NCI-H2196 (cell line): Measurements from ENCODE around the gene CMIP.
"Not testable (repeated sequence)": the region's sequence is repeated elsewhere in the genome, so short reads cannot be mapped to it uniquely, and the experiment has no call there.

ENCODE experiments used
- DNase-seq: peaks from one replicate; lab custom pipeline; 2025; ENCODE audit not compliant: unreplicated experiment; lab: John Stamatoyannopoulos, UW

CMIP gene

DNA sequence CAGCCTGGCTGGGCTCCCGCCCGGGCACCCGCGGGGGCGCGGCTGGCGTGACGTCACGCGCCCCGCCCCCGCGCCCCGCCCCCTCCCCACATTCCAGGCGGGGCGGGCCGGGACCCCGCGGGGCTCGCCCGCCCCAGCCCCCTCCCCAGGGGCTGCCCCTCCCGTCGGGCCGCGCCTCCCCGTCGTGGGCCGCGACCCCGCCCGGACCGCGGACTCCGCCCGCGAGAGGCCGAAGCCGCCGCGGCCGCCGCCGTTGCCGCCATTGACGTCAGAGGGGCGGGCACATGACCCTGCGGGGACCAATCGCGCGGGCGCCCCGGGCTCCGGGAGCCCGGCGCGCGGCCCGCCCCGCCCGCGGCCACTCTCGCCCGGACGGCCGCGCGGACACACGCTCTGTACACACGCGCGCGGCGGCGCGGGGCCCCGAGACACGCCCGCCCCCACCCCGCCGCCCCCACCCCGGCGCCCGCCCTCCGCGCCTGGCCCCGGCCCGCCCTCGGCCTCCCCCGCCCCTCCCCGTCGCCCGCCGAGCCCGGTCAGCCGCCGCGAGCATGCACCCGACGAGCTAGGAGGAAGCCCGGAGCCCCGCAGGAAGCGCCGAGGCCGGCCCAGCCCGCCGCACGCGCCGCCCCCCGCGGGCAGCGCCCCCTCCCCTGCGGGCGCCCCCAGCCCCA, at the start of gene CMIP:
Gene CMIP (plus strand): TSS at position 361 of the 674 bp plus-strand sequence.
- DNase-seq, result peak; percentile 66

- DNase-seq, result no peak
Measured at GRCh38 chr16:81394966-81395655, 49.5 kb upstream of the CMIP start.

DNA sequence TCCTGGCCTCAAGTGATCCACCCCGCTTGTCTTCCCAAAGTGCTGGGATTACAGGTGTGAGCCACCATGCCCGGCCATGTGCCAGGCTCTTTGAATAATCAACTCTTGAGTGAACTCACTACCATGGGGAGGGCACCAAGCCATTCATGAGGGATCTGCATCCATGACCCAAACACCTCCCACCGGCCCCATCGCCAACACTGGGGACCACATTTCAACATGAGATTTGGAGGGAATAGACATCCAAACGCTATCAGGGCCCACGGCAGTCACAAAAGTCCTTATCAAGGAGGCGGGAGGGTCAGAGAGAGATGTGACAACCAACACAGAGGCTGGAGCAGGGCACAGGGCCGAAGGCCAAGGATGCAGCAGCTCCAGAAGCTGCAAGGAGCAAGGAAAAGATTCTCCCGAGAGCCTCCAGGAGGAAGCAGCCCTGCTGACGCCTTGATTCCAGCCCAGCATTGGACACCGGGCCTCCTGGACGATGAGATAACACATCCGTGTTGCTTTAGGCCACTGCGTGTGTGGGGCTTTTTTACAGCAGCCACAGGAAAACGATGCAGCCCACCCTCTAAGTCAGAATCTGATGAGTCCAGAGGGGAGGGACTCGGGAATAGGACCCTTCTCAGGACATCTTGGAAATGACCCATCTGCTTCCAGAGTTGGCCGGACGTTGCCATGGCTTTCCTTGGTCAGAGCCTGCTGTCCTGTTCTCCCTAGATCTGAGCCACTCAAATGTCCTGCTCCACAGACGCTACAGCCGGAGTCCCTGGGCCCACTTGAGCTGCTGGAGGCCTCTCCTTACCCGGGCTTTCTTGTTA, 47.3 kb upstream of the CMIP start:
- no peak for DNase-seq

GRCh38 chr16:81397879-81398520, 46.6 kb upstream of the CMIP start:
- DNase-seq, result no peak

DNA sequence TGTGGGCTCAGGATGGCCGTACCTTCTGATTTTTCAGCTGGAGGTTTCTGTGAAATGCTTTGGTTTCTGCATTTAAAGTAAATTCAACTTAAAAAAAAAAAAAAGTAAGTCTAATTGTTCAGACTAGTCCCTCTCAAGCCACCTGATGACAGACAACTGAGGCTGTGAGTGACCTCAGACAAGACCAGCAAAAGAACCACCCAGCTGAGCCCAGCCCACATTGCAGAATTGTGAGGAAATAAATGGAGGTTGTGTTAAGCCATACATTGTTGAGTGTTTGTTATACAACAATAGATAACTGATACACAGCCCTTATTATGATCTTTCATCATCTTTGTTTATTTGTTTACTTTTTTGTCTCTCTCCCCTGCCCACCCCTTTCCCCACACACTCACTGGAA, 44.7 kb upstream of the CMIP start:
- no peak for DNase-seq

GRCh38 chr16:81401035-81401950, 43.3 kb upstream of the CMIP start:
- DNase-seq, result no peak

DNA sequence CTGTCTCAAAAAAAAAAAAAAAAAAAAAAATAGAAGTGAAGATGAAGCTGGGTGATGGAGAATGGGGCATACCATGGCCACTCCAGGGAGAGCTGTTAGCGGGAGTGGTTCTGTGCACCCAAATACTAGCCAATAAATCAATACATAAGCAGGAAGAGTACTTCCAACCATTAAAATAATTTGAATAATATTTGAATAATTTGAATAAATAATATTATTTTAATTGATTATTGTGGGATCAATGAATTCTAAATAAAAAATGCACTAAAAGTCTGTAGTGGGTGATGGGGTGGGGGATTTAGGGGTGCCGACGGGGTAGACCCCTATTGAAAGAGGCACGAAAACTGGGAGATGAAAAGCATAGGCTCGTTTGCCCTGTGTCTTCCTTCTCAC, 41.4 kb upstream of the CMIP start:
- no peak for DNase-seq

DNA sequence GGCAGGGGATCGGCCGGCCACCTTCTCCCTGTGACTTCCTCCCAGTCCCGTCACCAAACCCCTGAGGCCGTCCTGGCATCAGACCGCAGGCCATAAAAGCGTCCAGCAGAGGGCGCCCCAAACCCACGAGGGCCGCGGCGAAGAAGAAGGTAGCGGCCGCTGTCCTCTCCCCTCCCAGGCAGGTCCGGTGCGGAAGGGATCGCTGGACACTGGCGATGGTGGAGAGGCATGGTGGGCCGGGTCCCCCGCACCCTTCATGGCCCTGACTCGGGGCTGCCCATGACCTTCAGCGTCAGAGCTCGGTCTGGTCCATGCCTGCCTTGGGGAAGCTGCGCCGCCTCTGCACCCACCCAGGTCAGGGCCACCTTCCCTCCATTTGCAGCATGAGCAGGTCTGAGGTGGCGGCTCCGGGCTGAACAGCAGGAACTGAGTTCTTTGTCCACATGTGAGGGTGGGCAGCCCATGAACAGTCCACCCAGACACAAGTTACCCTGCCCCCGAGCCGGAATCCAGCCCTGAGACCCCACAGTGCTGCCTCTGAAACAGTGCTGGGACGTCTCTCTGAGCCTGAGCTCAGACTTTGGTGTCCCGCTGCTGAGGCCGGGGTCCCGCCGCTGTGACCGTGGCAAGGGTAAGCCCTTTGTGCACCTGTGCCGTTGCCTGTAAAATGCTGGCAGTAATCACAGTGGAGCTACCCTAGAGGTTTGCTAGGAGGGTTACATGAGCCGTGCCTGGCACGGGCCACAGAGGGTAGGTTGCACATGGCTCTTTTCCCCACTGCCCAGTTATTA, 40.8 kb upstream of the CMIP start:
- peak; percentile 64 for DNase-seq

DNA sequence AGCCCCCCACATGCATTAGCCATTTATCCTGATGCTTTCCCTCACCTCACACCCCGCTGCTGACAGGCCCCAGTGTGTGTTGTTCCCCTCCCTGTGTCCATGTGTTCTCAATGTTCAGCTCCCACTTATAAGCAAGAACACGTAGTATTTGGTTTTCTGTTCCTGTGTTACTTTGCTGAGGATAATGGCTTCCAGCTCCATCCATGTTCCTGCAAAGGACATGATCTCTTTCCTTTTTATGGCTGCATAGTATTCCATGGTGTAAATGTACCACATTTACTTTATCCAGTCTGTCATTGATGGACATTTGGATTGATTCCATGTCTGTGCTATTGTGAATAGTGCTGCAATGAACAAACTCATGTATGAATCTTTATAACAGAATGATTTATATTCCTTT, 39.6 kb upstream of the CMIP start:
- not testable (repeated sequence) for DNase-seq

DNA sequence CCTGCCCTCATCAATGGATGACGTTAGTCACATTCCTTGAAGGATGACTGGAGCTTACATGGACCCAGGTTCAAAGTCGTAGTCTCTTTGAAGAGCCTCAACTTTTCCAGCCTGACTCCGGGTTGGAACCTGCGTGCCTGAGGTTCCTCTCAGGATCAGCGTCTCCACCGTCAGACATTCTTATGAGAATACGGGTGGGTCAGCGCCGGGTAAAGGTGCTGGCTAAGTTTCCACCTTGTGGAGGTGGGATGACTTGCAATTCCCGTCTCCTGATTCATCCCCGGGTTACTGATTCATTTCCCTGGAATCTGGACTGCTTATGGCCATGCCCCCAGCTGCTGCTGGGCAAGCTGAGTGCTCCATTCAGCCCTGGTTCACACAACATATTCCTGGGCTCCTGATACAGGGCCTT, 38.9 kb upstream of the CMIP start:
- no peak for DNase-seq

GRCh38 chr16:81408409-81408950, 36.1 kb upstream of the CMIP start:
- DNase-seq, result no peak

DNA sequence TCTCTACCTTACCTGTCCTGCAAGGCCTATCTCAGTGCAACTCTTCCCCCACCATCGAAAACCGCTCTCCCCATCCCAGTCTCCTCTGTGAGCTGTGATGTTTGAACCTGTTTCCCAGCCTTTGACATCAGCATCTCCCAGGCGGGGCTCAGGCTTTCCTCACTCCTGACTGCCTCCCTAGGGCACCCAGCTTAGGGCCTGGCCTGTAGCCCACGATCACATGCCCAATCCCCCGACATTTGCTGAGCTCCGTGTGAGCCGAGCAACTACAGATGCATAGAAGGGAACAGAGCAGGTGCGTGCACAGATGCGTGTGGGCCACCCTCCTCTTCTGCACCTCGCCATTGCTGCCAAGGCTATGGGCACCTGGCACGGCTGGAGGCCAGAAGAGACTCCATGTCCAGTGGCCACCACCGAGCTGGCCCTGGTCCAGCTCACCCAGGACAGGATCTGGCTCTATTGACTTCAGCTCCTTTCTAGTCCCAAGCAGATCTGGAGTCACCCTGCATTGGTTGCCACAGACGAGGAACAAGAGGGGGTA, 35.5 kb upstream of the CMIP start:
- no peak for DNase-seq

DNA sequence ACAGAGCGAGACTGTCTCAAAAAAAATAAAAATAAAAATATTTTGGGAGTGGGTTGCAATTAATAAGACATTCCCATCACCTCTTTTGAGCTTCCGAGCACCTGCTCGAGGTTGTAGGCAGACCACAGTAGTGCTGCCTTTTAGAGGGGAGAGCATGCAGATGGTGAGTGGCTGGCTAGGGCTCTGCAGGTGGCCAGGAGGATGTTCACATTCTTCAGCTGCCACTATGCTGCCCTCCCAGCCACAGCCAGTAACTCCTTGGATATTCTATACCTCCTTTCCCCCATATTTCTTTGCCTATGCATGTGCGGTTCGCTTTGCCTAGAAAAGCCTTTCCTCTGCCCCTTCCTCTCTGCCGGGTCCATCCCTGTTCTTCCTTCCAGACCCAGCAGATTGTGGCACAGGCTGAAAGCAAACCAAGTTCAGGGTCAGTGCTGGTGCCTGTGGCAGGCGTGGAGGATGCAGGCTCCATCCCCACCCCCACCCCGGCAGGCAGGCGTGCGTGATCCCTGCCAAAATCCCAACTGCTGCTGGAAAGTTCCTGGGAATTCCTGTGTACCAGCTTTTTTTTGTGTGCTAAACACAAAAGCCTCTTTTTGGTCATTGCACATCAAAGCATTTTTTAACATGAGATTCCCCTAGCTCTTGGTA, 33.8 kb upstream of the CMIP start:
- DNase-seq, result no peak

GRCh38 chr16:81413245-81413990, 31.2 kb upstream of the CMIP start:
- no peak for DNase-seq

DNA sequence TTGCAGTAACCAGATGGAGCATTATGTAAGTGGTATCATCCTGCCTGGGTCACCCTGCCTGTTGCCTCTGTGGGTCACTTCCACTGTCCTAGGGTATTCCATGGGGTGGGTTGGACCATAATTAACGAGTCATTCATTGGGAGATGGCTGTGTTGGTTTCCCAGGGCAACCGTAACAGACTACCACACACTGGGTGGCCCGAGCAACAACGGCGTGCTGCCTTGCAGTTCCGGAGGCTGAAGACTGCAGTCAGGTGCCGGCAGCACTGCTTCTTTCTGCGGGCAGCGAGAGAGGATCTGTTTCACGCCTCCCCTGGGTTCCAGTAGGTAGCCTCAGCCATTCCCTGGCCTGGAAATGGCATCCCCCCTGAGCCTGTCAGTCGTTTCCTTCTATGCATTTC, 28.9 kb upstream of the CMIP start:
- DNase-seq, result no peak

GRCh38 chr16:81416749-81417148, 27.9 kb upstream of the CMIP start:
- DNase-seq, result no peak

GRCh38 chr16:81417210-81417609, 27.4 kb upstream of the CMIP start:
- no peak for DNase-seq

DNA sequence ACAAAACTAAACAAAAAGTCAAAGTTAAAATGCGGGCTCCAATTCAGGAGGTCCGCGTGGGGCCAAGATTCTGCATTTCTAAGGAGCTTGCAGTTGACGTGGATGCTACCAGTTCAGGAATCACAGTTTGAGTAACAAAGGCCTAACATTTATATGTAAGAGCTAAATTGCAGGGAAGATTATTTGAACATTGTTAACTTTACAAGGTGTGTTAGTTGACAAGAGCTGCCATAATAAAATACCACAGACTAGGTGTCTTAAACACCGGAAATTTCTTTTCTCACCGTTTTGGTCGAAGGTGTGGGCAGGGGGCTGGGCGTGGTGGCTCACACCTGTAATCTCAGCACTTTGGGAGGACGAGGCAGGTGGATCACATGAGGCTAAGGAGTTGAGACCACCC, 24.8 kb upstream of the CMIP start:
- DNase-seq, result no peak
